Adrenal gland (tissue), 12 donors: Measurements from ENCODE around the gene HRG. TPM values are rescaled to one million over a fixed set of nuclear protein-coding genes. Genes with fewer than 3 reads are reported as not detected.
"Not testable (repeated sequence)": the region's sequence is repeated elsewhere in the genome, so short reads cannot be mapped to it uniquely, and the experiment has no call there.

Experiments used
- DNase-seq, 7 donors: peaks; one replicate each; pipeline ENCODE4 v3.0.0-alpha.2; 2019 to 2020
- H3K27ac ChIP-seq, 5 donors: fragments of 200-600 bp; sonication (generic) in 4 of 5; 1 replicate in 3 of 5; 2 replicates in 2 of 5; pipeline versions ENCODE4 v1.5.1 to v1.8.0; 2016 to 2020; ENCODE audit warnings: mild to moderate bottlenecking in 1 of 5
- H3K27me3 ChIP-seq: fragments of 200-600 bp; 2 replicates; pipeline ENCODE4 v1.8.0; 2021
- H3K36me3 ChIP-seq, 2 donors: fragments of 200-600 bp; replicated peaks in 1 of 2; 1 replicate in 1 of 2; 2 replicates in 1 of 2; pipeline versions ENCODE4 v1.5.1 to v1.8.0; 2018 to 2022
- H3K4me1 ChIP-seq, 2 donors: fragments of 200-600 bp; replicated peaks in 1 of 2; 1 replicate in 1 of 2; 2 replicates in 1 of 2; pipeline versions ENCODE4 v1.5.1 to v1.8.0; 2018 to 2021
- H3K4me3 ChIP-seq, 4 donors: fragments of 200-600 bp; sonication (generic) in 3 of 4; one replicate each; pipeline ENCODE4 v1.5.1; 2016 to 2018
- H3K9me3 ChIP-seq, 3 donors: fragments of 200-600 bp; sonication (generic) in 1 of 3; replicated peaks in 1 of 3; 1 replicate in 2 of 3; 2 replicates in 1 of 3; pipeline versions ENCODE4 v1.5.1 to v1.8.0; 2016 to 2021
- POLR2A ChIP-seq, 2 donors: fragments of 450-650 bp; IDR thresholded peaks; one replicate each; pipeline ENCODE4 v1.6.1; 2017; ENCODE audit warnings: antibody characterized with exemption in 2 of 2, mild to moderate bottlenecking in 2 of 2, moderate library complexity in 1 of 2
- WGBS, 4 donors: extraction: QIAGEN DNeasy Blood & Tissue Kit in 2 of 4; methylation state at CpG; one replicate each; pipeline versions ENCODE4 v1.1.5 to v1.1.7; 2013 to 2017; 5-methylcytosine and 5-hydroxymethylcytosine counted together
- intact Hi-C, 2 donors: fragments of 100-400 bp; cut with DNase I; formaldehyde crosslinking; loops; one replicate each; pipeline versions ENCODE4 v1.14.1 to v1.15.0; 2022 to 2023
- polyA plus RNA-seq, 3 donors: library from polyadenylated mRNA; stranded (reverse); fragments of 200-250 nt in 2 of 3; fragments of 350-450 nt in 1 of 3; fragmentation: Illumina TruSeq in 1 of 3; extraction: RNeasy Lipid Tissue Mini Kit (QIAGEN cat#74804) in 1 of 3; gene quantifications; one replicate each; pipeline ENCODE4 v1.2.3, GENCODE V29; 2013 to 2014
- total RNA-seq, 9 donors: library from RNA; depleted of rRNA in 4 of 9; stranded (reverse); fragments of >200 nt in 4 of 9; fragments of 120-200 nt in 1 of 9; fragmentation: NEBNext Ultra II Directional in 1 of 9; extraction: Animal tissue kit (Norgen Biotek cat#: 25700) in 1 of 9; gene quantifications; one replicate each; pipeline versions ENCODE4 v1.1.0 to v1.2.4, GENCODE V29; 2013 to 2023
- TF ChIP-seq, protein P1 (sequence below), 6 experiments: fragments of 450-650 bp in 4 of 6; fragments of 200-600 bp in 2 of 6; sonication (generic) in 1 of 6; IDR thresholded peaks; 1 replicate in 5 of 6; 2 replicates in 1 of 6; pipeline versions ENCODE4 v1.5.1 to v1.8.0; 2016 to 2021; ENCODE audit warnings: antibody characterized with exemption in 6 of 6, mild to moderate bottlenecking in 2 of 6, moderate library complexity in 1 of 6
- donor health status: healthy with polysubstance abuse.
- donor health status: Bipolar disorder and iron deficiency.
- donor health status: DM: yes; HTN: yes; CAD: no.
- donor health status: DM: no; HTN: no; CAD: no.
- donor health status: DM: no; HTN: no; CAD: no.
- donor health status: DM: yes; HTN: yes; CAD: no.

Gene HRG
- total and polyA plus RNA-seq, 12 donors = 0.14 to 0.26 TPM; not detected in 10

DNA sequence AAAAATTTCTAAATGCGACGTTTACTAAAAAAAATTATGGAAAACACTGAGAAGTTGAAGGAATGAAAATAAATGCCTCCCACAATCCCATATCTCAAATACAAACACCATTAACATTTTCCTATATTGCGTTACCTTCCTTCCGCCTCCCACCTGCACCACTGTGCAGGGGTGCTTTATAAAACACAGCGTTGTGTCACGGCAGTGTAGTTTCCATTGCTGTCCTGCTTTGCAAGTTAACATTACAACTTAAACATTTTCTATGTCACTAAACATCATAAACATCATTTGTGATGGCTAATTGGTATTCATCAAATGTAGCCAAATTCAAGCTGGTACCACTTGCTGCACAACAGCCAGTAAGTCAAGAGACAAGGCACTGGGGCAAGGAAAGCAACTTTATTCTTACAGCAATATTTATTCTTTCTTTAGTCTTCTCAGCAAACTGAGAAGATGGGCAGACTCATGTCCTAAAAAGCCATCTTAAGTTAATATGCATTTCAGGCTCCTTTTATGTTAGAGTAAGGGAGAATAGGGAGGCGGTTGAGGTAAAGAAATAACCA lies 37.9 kb upstream of the HRG start:
- Histone ChIP-seq H3K27ac (no peak overlapping the region), H3K36me3 (no peaks in the 10 kb centered on the region), H3K4me1 (no peaks in the 10 kb centered on the region), H3K4me3 (no peak overlapping the region), H3K27me3 (no peaks in the 10 kb centered on the region), H3K9me3 (no peaks in the 10 kb centered on the region)
- no peak for TF ChIP-seq POLR2A (IDR thresholded peaks at IDR 0.05)
- TF ChIP-seq, protein P1, sequence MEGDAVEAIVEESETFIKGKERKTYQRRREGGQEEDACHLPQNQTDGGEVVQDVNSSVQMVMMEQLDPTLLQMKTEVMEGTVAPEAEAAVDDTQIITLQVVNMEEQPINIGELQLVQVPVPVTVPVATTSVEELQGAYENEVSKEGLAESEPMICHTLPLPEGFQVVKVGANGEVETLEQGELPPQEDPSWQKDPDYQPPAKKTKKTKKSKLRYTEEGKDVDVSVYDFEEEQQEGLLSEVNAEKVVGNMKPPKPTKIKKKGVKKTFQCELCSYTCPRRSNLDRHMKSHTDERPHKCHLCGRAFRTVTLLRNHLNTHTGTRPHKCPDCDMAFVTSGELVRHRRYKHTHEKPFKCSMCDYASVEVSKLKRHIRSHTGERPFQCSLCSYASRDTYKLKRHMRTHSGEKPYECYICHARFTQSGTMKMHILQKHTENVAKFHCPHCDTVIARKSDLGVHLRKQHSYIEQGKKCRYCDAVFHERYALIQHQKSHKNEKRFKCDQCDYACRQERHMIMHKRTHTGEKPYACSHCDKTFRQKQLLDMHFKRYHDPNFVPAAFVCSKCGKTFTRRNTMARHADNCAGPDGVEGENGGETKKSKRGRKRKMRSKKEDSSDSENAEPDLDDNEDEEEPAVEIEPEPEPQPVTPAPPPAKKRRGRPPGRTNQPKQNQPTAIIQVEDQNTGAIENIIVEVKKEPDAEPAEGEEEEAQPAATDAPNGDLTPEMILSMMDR (IDR thresholded peaks at IDR 0.05) = no peak
- no peak for DNase-seq
- 82 to 92% (median 87%) methylated on average over 7 of the region's 7 CpGs for WGBS, 4 donors
- intact Hi-C loops = no loop called here

DNA sequence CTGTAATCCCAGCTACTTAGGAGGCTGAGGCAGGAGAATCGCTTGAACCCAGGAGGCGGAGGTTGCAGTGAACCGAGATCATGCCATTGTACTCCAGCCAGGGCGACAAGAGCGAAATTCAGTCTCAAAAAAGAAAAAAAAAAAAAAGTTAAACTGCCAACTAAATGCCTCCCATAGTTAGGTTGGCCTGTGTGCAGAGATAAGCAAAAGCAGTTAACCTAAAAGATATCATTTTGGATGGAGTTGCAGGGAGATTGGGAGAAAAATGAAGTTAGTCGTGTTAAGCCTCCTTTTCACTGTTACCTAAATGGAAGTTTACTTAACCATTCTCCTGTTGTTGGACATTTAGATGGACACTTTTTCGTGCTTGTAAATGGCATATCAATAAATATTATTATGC lies 37.1 kb upstream of the HRG start:
- Histone ChIP-seq H3K36me3 (no peaks in the 10 kb centered on the region), H3K27me3 (no peaks in the 10 kb centered on the region), H3K27ac (no peak overlapping the region), H3K4me3 (no peak overlapping the region), H3K9me3 (no peaks in the 10 kb centered on the region), H3K4me1 (no peaks in the 10 kb centered on the region)
- DNase-seq = no peak
- TF ChIP-seq, protein P1 (IDR thresholded peaks at IDR 0.05) = no peak
- no peak for TF ChIP-seq POLR2A (IDR thresholded peaks at IDR 0.05)
- intact Hi-C loops = no loop called here
- WGBS, 4 donors = 83 to 86% (median 85%) methylated on average over 7 of the region's 7 CpGs

DNA sequence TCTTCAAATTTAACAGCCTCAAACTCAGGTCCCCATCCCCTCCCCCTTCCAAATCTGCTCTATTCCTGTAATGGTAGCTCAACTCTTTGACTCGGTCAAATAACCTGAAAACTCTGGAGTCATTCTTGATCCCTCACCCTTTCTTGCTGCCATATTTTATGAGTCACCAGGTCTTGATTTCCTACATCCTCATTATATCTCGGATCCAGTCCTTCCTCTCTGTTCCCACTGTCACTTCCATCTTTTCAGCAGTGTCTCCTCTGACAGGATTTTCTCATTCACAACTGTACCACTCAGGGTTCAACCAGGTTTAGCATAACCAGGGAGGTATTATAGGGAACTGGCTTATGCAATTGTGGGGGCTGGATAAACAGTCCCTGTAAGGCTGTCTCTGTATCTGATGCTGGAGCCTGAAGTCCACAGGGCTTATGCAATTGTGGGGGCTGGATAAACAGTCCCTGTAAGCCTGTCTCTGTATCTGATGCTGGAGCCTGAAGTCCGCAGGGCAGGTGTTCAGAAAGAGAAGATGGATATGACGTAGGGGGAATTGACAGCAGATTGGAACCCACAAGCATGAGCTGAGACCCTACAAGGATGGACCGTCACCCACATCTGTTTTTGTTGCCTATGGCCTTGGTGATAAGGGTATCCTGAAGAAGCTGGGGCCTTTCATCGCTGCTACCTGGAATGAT lies 34.7 kb upstream of the HRG start:
- intact Hi-C loops = no loop called here
- H3K4me3 ChIP-seq = no peak overlapping the region
- no peaks in the 10 kb centered on the region for H3K36me3 ChIP-seq
- no peak for TF ChIP-seq POLR2A (IDR thresholded peaks at IDR 0.05)
- TF ChIP-seq, protein P1 (IDR thresholded peaks at IDR 0.05) = no peak
- H3K4me1 ChIP-seq = no peaks in the 10 kb centered on the region
- WGBS, 4 donors = 60 to 81% (median 68%) methylated on average over 6 of the region's 6 CpGs
- DNase-seq = no peak
- H3K27ac ChIP-seq = no peak overlapping the region
- peaks cover 4% of the 10 kb centered on the region for H3K27me3 ChIP-seq
- no peaks in the 10 kb centered on the region for H3K9me3 ChIP-seq

DNA sequence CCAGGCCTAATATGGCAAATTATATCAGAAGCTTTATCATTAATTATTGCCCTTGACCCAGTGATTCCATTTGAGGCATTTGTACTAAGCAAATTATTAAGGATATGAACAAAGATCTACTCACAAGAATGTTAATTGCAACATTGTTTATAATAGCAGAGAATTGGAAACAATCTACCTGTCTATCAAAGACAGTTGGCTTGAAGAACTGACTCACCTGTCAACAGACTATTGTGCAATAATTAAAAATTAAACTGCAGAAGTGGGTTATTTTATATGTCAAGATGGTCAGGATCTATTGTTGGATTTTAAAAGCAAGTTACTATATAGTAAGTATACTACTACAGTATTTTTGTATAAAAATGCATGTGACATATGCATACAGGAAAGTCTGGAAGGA lies 32.3 kb upstream of the HRG start:
- Histone ChIP-seq H3K4me3 (no peak overlapping the region), H3K27ac (no peak overlapping the region), H3K27me3 (peaks cover 4% of the 10 kb centered on the region), H3K36me3 (no peaks in the 10 kb centered on the region), H3K4me1 (no peaks in the 10 kb centered on the region), H3K9me3 (no peaks in the 10 kb centered on the region)
- intact Hi-C loops = no loop called here
- DNase-seq = no peak
- TF ChIP-seq POLR2A (IDR thresholded peaks at IDR 0.05) = no peak
- TF ChIP-seq, protein P1 (IDR thresholded peaks at IDR 0.05) = no peak

DNA sequence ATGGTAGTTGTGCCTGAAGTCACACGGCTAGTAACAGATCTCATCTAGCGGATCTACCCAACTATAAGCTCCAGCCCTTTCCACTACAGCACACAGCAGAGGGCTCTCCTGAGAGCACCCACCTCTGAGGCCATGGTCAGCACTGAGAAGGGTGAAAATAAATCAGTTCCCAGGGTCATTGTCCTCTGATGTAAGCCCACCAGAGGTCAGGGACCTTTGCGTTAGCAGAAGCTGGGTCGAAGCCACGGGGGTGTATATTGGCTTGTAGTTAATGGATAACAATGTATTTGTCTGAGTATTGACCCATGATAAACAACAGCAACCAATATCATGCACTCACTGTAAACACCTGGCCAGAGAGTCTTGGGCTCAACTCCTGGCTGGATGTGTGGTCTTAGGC lies 31.6 kb upstream of the HRG start:
- H3K9me3 ChIP-seq, H3K36me3 ChIP-seq, H3K4me3 ChIP-seq, H3K27ac ChIP-seq, H3K4me1 ChIP-seq, H3K27me3 ChIP-seq, intact Hi-C loops, DNase-seq: not testable (repeated sequence)
- WGBS, 4 donors = 72 to 90% (median 82%) methylated on average over 5 of the region's 5 CpGs
